Uterus (tissue), 4 donors: ENCODE results near the gene TGFB1. TPM values are rescaled to one million over a fixed set of nuclear protein-coding genes. Genes with fewer than 3 reads are reported as not detected.

ENCODE experiments used
- DNase-seq, 2 donors: peaks; one replicate each; pipeline ENCODE4 v3.0.0-alpha.2; 2019 to 2020
- H3K27ac ChIP-seq, 2 donors: fragments of 200-600 bp; sonication (generic); 1 replicate in 1 of 2; 2 replicates in 1 of 2; pipeline ENCODE4 v1.5.1; 2016 to 2018
- H3K27me3 ChIP-seq, 2 donors: fragments of 200-600 bp; sonication (generic); one replicate each; pipeline ENCODE4 v1.5.1; 2018 to 2019; ENCODE audit warnings: control low read depth in 1 of 2
- H3K36me3 ChIP-seq, 2 donors: fragments of 200-600 bp; sonication (generic); one replicate each; pipeline ENCODE4 v1.5.1; 2019; ENCODE audit warnings: control low read depth in 1 of 2
- H3K4me1 ChIP-seq, 2 donors: fragments of 200-600 bp; sonication (generic); one replicate each; pipeline ENCODE4 v1.5.1; 2018 to 2019; ENCODE audit warnings: control low read depth in 1 of 2
- H3K4me3 ChIP-seq, 2 donors: fragments of 200-600 bp; sonication (generic); 1 replicate in 1 of 2; 2 replicates in 1 of 2; pipeline ENCODE4 v1.5.1; 2018 to 2019; ENCODE audit warnings: mild to moderate bottlenecking in 1 of 2
- H3K9me3 ChIP-seq, 2 donors: fragments of 200-600 bp; sonication (generic); one replicate each; pipeline ENCODE4 v1.5.1; 2019; ENCODE audit warnings: control low read depth in 1 of 2
- POLR2A ChIP-seq, 2 donors: fragments of 450-650 bp; IDR thresholded peaks; one replicate each; pipeline ENCODE4 v1.6.1; 2016; ENCODE audit warnings: antibody characterized with exemption in 2 of 2, mild to moderate bottlenecking in 1 of 2, moderate library complexity in 1 of 2
- intact Hi-C: fragments of 100-400 bp; cut with DNase I; formaldehyde crosslinking; loops from one replicate; pipeline ENCODE4 v1.15.1; 2023; ENCODE audit warnings: low total_unique reads
- total RNA-seq, 4 donors: library from RNA; depleted of rRNA in 3 of 4; stranded (reverse); fragments of >200 nt in 3 of 4; gene quantifications; one replicate each; pipeline versions ENCODE4 v1.1.0 to v1.2.4, GENCODE V29; 2014 to 2023
- TF ChIP-seq, protein P1 (sequence below), 4 experiments: fragments of 200-600 bp in 2 of 4; fragments of 450-650 bp in 2 of 4; sonication (generic) in 2 of 4; IDR thresholded peaks; one replicate each; pipeline ENCODE4 v1.5.1; 2016 to 2019; ENCODE audit warnings: antibody characterized with exemption in 4 of 4, mild to moderate bottlenecking in 2 of 4, moderate library complexity in 1 of 4
- donor health status: DM: yes; HTN: yes; CAD: no.

Gene TGFB1
- total RNA-seq, 4 donors from 2014 or later = 6.7 to 61.7 (median 15.7) TPM

DNA sequence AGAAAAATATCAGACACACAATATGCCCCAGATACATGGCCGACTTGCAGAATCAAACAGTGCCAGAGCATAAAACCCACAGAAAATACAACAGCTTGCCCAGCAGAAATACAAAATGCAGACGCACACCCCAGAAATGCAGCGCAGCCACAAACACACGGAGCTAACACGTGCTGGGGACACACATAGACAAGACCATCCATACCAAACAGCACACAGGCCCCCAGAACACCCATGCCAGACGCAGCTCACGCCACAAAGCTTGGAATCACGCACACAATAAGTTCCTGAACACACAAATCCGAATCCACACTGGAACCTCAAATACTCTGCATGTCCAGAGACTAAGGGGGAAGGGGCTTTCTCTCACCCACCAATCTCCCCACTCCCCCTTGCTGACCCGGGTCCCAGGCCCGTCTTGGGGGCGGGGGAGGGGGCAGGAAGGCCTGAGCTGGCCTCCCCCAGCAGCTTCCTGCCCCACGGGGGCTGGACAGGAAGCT is 26.6 kb downstream of the TGFB1 start:
- Histone ChIP-seq H3K27me3 (no peaks in the 10 kb centered on the region), H3K9me3 (no peaks in the 10 kb centered on the region), H3K4me3 (no peak overlapping the region), H3K27ac (peak overlapping the region; percentile 53 to 96), H3K36me3 (no peaks in the 10 kb centered on the region), H3K4me1 (peaks cover 6 to 44% of the 10 kb centered on the region in 2 donors)
- no peak for DNase-seq
- TF ChIP-seq, protein P1, sequence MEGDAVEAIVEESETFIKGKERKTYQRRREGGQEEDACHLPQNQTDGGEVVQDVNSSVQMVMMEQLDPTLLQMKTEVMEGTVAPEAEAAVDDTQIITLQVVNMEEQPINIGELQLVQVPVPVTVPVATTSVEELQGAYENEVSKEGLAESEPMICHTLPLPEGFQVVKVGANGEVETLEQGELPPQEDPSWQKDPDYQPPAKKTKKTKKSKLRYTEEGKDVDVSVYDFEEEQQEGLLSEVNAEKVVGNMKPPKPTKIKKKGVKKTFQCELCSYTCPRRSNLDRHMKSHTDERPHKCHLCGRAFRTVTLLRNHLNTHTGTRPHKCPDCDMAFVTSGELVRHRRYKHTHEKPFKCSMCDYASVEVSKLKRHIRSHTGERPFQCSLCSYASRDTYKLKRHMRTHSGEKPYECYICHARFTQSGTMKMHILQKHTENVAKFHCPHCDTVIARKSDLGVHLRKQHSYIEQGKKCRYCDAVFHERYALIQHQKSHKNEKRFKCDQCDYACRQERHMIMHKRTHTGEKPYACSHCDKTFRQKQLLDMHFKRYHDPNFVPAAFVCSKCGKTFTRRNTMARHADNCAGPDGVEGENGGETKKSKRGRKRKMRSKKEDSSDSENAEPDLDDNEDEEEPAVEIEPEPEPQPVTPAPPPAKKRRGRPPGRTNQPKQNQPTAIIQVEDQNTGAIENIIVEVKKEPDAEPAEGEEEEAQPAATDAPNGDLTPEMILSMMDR (IDR thresholded peaks at IDR 0.05) = no peak
- no peak for TF ChIP-seq POLR2A (IDR thresholded peaks at IDR 0.05)
- intact Hi-C loops = no loop called here

- no peak for DNase-seq
Observed at GRCh38 chr19:41325947-41326706, 27.6 kb downstream of the TGFB1 start.

DNA sequence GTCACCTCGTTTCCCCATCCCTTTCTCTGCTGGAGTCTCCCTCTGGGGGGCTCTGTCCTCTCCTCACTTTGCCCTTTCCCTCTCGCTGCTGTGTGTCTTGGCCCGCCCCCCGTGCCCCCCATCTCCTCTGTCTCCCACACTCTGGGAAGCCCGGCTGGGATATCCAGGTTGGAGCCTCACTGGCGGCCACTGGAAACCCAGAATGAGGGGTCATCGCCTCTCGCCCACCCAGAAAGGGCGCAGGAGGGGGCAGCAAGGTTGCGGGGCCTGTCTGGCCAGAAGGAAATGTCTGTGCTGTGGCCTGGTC is 28.1 kb downstream of the TGFB1 start:
- Histone ChIP-seq H3K4me3 (peak overlapping the region; percentile 10 to 25), H3K27me3 (no peaks in the 10 kb centered on the region), H3K9me3 (no peaks in the 10 kb centered on the region), H3K36me3 (no peaks in the 10 kb centered on the region), H3K4me1 (peaks cover 10 to 46% of the 10 kb centered on the region in 2 donors), H3K27ac (peak overlapping the region; percentile 96 to 99)
- intact Hi-C loops = no loop called here
- TF ChIP-seq, protein P1 (IDR thresholded peaks at IDR 0.05) = no peak
- no peak for TF ChIP-seq POLR2A (IDR thresholded peaks at IDR 0.05)
- peak in 1 of 2 donors; percentile 37 for DNase-seq

More at GRCh38 chr19:41325947-41326706, 27.6 kb downstream of the TGFB1 start:
- intact Hi-C loops = no loop called here
- Histone ChIP-seq H3K27ac (peak overlapping the region; percentile 96 to 99), H3K9me3 (no peaks in the 10 kb centered on the region), H3K36me3 (no peaks in the 10 kb centered on the region), H3K4me1 (peaks cover 10 to 46% of the 10 kb centered on the region in 2 donors), H3K4me3 (peak overlapping the region; percentile 10 to 25), H3K27me3 (no peaks in the 10 kb centered on the region)
- TF ChIP-seq POLR2A (IDR thresholded peaks at IDR 0.05) = no peak
- TF ChIP-seq, protein P1 (IDR thresholded peaks at IDR 0.05) = no peak

DNA sequence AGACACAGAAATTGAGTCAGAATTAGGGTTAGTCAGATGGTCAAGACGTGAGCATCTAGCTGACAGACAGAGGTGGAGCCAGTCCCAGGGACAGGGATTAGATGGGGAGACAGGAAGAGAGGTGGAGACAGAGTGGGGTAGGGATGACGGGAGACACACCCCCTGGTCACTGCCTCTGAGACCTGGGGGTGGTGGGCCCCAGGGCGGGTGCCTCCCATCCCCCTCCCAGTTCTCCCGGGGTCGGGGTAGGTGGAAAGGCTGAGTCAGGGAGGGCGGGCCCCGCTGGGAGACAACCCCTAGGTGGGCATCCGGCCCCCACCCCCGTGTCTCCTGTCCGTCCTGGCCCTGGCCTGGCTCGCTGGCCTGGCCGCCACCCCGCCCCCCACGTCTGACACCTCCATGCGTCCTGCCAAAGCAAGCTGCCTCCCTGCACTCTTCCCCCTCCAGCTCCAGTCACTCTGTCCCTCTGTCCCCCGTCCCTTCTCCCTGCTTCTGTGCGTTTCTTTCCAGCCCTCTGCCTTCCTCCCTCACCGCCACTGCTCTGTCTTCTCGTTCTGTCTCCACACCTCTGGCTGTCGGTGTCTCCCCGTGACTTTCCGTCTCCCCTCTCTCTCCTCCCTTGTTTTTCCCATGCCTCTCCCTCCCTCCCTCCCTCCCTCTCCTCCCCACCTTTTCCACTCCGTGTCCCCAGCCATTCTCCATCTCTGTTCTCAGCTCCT is 28.6 kb downstream of the TGFB1 start:
- TF ChIP-seq POLR2A (IDR thresholded peaks at IDR 0.05) = peak in 1 of 2 donors; percentile 19
- TF ChIP-seq, protein P1 (IDR thresholded peaks at IDR 0.05) = no peak
- H3K36me3 ChIP-seq = no peaks in the 10 kb centered on the region
- peak; percentile 80 to 88 for DNase-seq
- intact Hi-C loops = no loop called here
- peaks cover 10 to 46% of the 10 kb centered on the region in 2 donors for H3K4me1 ChIP-seq
- no peaks in the 10 kb centered on the region for H3K27me3 ChIP-seq
- H3K27ac ChIP-seq = peak overlapping the region; percentile 96 to 99
- no peaks in the 10 kb centered on the region for H3K9me3 ChIP-seq
- H3K4me3 ChIP-seq = peak overlapping the region; percentile 10 to 25

DNA sequence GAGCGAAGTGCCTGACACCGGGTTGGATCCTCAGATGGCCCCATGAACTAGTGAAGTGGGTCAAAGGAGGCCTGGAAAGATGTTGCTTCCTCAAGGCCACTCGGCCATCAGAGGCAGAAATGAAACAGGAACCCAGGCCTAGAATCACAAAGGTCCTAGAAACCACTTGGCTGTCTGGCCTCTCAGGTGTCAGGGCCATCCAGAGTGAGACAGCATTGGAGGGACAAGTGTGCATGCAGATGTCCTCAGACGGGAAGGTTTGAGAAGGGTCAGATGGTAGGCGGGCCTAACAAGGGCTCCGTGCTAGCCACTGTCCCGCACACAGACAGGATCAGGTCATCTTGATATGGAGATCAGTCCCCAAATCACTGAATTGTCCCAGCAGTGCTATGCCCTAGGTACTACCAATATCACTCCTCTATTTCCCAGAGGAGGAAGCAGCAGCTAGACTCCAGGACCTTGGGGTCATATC is 29.5 kb downstream of the TGFB1 start:
- no peak for DNase-seq
- Histone ChIP-seq H3K4me3 (no peak overlapping the region), H3K4me1 (peaks cover 10 to 46% of the 10 kb centered on the region in 2 donors), H3K27me3 (no peaks in the 10 kb centered on the region), H3K9me3 (no peaks in the 10 kb centered on the region), H3K27ac (peak overlapping the region; percentile 96 to 99), H3K36me3 (no peaks in the 10 kb centered on the region)
- TF ChIP-seq POLR2A (IDR thresholded peaks at IDR 0.05) = no peak
- TF ChIP-seq, protein P1 (IDR thresholded peaks at IDR 0.05) = no peak
- intact Hi-C loops = no loop called here
